Central memory CD4-positive, alpha-beta T cell (primary cell): ENCODE measurements around the gene AGL.
"Not testable (repeated sequence)": the region's sequence is repeated elsewhere in the genome, so short reads cannot be mapped to it uniquely, and the experiment has no call there.

Experiments used
- DNase-seq: peaks from one replicate; pipeline ENCODE4 v3.0.0; 2022
- total RNA-seq, 3 experiments: gene quantifications; one replicate each; lab custom pipeline; 2026; lab: John Stamatoyannopoulos, UW

AGL gene
- 60.2 to 81.5 (median 78.4) reads per million in 3 experiments for total RNA-seq

DNA sequence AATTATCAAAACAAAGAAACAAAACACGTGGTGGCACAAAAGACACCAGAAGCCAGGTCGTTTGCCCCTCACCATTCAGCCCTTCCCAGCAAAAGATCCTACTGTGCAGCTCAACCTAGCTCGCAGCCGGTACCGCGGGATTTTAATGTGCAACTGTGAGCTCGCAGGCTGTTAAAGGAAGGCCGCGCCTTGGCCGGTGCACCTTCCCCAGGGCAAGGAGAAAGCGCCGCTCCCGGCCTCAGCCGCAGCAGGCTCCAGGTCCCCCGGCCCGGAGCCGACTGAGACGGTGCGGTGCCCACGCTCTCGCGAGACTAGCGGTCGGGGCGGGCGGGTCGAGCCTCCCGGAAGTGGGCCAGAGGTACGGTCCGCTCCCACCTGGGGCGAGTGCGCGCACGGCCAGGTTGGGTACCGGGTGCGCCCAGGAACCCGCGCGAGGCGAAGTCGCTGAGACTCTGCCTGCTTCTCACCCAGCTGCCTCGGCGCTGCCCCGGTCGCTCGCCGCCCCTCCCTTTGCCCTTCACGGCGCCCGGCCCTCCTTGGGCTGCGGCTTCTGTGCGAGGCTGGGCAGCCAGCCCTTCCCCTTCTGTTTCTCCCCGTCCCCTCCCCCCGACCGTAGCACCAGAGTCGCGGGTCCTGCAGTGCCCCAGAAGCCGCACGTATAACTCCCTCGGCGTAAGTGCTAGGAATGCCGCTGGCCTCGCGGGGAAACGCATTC is at the start of gene AGL:
AGL (plus strand) TSS at position 618 of the 715 bp plus-strand sequence. CDS start 682 bp downstream, outside the sequence.
- DNase-seq, result peak; percentile 85

DNA sequence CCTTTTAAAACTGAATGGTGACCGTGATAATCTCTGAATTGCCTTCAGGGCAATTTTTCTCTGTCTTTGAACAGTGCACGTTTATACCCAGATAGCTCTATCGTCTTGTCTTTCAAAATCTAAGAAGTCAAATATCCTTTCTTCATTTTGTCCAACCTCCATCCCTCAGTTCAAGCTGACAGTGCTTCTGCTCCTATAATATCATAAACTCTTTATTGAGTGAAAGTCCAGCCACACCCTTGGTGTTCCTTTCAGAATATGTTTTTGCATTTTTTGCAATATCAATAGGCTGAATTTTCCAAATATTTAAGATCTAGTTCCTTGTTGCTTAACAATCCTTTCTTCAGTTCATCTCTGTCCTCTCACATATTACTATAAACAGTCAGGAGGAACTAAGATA is 48.6 kb upstream of the AGL start:
- DNase-seq, result no peak

DNA sequence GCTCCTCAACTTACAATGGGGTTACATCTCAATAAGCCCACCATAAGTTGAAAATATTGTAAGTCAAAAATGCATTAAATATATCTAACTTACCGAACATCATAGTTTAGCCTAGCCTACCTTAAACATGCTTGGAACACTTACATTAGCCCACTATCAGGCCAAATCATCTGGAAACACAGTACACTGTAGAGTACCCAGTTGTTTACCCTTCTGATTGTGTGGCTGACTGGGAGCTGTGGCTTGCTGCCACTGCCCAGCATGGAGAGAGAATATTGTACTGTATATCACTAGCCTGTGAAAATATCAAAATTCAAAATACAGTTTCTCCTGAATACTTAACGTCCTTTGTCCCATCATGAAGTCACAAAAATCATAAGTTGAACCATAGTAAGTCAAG is 43.3 kb upstream of the AGL start:
- DNase-seq, result no peak

DNA sequence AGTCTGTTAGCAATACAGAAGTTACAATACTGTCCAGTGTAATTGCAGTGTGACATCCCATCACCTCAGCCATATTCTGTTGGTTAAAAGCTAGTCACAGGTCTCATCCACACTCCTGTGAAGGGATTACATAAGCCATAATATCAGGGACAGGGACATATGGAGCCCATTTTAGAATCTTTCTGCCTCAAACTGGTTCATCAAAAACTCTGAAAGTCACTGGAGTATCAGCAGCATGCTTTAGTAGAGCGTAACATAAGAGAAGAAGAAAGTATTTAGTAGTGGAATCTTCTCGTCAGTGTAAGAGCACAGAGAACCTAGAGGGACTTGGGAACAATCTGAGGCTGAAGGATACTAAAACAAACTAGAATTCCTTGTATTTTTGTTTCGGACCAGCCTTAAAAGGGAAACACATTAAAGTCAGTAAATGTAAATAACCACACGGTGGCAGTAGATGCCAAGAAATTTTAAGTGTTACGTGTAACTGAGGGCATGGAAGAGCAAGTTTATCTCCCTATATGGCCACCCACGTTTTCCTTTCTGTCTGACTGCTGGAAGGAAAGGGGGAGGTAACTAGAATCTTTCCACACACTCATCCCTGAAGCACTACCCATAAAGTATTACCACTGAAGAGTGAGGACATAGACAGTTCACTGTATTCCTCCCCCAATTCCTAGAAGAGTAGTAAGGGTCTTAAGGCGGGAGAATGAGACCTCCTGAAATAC is 41.6 kb upstream of the AGL start:
- peak; percentile 47 for DNase-seq

DNA sequence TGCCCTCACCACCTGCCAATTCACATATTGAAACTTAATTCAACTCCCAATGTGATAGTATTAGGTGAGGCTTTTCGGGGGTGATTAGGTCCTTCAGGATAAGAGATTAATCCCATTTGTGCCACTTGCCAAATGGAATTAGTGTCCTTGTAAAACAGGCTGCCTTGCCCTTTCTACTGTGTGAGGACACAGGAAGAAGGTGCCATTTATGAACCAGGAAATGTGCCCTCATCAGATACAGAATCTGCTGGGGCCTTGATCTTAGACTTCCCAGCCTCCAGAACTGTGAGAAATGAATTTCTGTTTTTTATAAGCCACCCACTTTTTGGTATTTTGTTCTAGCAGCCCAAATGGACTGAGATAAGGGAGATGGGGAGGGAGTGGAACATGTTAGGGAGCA is 39.1 kb upstream of the AGL start:
- no peak for DNase-seq

DNA sequence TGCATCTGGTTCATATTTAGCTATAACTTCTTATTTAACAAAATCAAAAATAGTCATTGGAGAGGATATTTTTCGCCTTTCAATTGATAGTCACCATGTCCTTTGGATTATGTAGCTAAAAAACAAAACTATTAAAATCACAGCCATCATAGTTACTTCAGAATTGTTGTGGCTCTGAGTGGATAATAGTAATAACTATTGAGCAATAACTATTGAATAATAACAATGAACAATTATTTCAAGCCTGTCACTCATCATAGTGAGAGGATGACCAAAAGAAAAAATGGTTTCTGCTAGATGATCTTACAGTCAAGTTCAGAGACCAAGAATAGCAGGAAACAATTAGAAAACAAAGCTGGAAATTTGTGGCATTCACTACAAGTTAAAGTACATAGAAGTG is 38.4 kb upstream of the AGL start:
- no peak for DNase-seq

DNA sequence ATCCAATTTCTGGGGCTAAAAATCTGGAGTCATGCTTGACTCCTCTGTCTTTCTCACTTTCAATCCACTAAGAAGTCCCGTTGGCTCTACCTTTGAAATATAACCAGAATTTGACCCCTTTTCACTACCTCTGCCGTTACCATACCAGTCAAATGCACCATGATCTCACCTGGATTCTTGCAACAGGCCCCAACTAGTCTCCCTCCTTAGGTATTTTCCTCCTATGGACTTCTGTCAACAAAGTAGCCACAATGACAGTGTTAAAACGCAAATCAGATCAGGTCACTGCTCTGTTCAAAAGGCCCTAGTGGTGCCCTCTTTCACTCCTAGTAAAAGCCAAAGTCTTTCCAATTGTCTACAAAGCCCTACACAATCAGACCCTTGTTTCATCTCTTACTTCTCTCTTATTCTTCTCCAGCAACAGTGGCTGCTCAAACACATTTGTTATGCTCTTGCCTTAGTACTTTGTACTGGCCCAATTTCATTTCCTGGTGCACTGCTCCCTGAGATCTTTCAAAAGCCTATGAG is 35.7 kb upstream of the AGL start:
- no peak for DNase-seq

DNA sequence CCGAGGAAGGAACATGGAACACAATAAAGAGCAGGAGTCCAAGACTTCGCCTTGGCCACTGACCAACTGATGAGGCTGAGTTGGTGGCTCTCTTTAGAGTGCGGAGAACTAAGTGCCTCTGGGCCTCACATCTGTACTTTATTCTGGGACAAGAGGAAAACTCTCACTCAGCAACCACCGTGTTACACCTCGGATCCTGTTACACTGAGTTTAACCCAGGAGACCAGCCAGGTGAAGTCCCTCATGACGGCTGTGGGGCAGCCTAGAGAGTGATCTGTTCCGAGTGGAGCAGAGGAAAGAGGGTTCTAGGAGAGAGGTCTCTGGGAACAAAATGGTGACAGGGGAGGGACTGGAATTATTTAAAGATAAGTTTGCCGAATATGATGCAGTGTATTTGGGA is 33.5 kb upstream of the AGL start:
- no peak for DNase-seq

DNA sequence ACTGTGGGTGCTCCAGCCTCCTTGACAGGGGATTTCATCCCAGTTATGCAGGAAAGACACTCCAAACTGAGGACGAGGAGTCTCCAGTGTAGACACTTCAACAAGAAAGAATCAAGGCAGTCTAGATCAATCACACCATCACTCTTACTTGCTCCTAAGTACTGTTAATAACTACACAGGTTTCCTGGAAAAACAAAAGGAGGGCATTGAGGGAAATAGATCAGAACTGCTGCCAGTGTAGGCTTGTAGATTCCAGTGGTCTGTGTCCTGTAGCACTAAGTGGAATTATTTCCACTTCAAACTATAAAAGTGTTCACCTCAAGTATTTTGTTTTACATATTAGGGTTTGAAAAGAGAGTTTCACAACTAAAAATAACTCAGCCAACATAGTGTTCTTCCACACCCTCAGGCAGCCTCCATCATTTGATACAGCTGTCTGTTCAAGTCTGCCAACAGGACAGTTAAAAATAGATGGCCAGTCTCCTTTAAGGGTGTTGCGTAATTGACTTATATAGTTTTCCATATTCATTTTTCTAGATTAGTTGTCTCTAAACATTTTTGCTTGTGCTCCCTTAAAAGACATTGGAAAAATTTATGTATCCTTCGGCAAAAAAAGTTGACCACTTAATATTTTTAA is 32.0 kb upstream of the AGL start:
- no peak for DNase-seq

DNA sequence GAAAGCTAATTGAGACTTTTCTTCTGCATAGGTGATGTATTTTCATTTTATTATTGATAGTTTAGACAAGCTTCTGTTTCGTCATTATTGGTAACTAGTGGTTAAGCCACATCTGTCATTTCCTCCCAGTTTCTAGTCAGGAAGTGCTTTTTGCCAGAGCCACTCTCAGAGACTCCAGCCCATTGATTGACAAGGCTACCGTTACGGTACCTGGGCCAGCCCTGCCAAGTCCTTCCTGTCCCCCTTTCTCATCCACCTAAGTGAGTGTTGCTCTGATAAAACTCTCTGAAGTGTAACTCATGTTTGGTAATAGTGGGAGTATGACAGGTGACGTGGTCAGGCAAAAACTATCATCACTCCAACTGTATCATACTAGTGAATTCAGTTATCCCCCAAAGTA is 29.6 kb upstream of the AGL start:
- DNase-seq, result peak; percentile 37

DNA sequence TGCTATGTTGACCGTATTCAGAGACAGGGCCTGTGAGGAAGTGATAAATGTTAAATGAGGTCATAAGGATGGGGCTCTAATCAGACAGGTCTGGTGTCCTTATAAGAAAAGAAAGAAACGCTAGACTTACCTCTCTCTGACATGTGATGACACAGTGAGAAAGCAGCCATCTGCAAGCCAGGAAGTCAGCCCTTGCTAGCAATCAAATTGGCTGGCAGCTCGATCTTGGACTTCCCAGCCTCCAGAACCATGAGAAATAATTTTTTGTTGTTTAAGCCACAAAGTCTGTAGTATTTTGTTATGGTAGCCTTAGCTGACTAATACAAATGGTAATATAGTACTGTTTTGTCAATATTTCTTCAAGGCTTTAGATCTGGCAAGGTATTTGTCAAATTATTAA is 25.1 kb upstream of the AGL start:
- no peak for DNase-seq

DNA sequence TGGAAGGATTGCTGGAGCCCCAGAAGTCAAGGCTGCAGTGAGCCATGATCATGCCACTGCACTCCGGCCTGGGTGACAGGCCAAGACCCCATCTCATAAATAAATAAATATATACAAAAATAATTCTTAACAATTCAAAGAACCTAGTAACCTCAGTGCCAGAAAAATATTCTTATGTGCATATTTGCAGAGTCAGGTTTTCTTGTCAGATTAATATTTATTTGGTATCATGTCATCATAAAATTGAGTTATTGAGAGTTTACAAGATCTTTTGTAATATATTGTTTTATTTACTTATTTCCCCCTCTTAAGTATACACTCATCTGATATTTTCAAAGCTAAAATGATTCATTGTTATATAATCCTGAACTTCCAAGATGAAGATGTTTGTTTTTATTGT is 24.5 kb upstream of the AGL start:
- no peak for DNase-seq

DNA sequence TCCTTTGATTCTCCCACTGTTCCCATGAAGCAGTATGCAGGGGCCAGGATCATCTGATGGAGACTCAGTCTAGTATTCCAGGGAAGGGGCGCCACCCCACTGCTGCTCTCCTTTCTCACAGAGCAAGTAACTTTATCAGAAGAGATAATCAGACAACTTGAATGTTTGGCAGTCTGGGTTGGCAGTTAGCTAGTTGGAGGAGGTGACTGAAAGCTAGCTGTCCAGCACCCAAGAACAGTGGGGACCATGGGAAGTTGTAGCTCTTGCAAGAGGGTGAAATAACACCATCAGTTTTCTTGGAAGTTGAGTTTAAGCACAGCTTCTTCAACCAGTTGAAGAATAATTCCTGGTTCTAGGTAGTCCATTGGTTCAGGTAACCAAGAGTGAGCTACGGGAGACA is 22.2 kb upstream of the AGL start:
- DNase-seq, result no peak

DNA sequence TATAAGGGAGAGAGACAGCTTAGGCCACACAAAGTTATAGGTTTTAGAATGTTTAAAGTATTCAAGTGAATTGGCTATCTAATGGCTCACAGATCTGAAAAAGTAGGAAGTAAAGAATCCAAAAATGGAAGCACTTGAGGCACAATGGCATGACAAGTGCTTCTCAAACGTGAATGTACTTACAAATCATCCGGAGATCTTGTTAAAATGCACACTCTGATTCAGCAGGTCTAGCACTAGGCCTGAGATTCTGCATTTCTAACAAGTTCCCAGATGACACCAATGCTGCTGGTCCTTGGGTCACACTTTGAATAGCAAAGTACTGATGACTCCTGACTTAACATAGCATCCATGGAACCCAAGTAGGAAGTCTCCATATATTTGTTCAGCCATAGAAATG is 20.9 kb upstream of the AGL start:
- no peak for DNase-seq

DNA sequence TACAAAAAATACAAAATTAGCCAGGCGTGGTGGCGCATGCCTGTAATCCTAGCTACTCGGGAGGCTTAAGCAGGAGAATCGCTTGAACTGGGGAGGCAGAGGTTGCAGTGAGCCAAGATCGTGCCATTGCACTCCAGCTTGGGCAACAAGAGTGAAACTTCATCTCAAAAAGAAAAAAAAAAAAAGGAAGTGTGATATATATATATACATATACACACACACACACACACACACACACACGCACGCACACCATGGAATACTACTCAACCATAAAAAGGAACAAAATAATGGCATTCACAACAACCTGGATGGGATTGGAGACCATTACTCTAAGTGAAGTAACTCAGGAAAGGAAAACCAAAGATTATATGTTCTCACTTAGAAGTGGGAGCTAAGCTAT is 16.2 kb upstream of the AGL start:
- DNase-seq, result not testable (repeated sequence)

DNA sequence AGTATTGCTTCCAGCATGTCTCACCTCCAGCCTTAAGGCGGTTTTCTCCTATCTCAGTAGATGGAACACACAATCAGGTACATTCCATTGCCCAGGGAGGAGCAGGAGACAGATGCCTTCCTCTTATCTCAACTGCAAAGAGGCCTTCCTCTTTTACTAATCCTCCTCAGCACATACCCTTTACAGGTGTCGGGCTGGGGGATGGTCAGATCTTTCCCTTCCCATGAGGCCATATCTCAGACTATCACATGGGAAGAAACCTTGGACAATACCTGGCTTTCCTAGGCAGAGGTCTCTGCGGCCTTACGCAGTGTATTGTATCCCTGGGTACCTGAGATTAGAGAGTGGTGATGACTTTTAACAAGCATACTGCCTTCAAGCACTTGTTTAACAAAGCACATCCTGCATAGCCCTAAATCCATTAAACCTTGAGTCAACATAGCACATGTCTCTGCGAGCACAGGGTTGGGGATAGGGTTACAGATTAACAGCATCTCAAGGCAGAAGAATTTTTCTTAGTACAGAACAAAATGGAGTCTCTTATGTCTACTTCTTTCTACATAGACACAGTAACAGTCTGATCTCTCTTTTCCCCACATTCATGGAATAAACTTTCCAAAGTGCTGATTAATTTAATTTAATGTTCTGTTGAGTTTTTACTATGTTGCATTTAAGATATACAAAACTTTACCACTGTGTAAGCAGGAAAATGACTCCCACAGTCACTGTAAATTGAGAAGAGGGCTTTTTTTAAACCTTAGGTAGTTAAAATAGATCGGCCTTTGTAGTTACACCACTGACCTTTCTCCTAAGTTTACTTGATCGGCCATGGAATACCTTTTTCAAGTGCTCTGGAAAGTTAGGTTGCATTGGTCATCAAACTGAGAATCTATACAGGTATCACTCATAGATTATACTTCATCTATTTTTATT is 13.7 kb upstream of the AGL start:
- DNase-seq, result not testable (repeated sequence)

DNA sequence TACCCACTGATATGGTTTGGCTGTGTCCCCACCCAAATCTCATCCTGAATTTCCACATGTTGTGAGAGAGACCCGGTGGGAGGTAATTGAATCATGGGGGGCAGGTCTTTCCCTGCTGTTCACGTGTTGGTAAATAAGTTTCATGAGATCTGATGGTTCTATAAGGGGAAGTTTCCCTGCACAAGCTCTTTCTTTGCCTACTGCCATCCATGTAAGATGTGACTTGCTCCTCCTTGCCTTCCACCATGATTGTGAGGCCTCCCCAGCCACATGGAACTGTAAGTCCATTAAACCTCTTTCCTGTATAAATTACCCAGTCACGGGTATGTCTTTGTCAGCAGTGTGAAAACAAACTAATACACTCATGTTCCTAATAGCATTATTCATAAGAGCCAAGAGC is 9.8 kb upstream of the AGL start:
- DNase-seq, result not testable (repeated sequence)

DNA sequence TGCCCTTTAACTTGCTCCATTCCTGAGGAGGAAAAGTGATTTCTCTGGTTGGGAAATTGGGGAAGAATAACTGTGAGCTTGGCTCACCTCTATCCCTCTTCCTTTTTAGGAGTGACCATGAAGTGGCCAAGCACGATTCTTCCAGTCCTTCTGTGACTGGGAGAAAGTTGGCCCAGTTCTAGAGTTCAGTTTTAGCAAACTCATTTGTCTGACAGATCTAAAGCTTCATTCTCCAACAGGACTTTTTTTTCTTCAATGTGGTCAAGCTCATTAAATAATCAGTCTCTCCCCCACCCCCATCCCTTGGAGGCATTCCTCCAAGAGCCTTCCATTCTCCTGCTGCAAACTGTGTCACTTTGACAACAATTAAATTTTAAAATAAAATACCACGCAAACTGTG is 6.4 kb upstream of the AGL start:
- no peak for DNase-seq

DNA sequence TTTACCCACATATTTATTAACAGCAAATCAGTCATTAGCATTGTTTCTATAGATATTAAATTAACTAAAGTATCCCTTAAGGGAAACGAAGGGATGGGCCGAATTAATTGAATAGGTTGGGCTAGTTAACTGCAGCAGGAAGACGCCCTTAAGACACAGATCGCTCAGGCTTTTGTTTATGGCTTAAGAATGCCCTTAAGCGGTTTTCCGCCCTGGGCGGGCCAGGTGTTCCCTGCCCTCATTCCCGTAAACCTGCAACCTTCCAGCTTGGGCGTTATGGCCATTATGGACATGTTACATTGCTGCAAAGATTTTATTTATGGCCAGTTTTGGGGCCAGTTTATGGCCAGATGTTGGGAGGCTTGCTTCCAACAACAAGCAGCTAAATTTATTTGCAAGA is 5.0 kb upstream of the AGL start:
- not testable (repeated sequence) for DNase-seq

DNA sequence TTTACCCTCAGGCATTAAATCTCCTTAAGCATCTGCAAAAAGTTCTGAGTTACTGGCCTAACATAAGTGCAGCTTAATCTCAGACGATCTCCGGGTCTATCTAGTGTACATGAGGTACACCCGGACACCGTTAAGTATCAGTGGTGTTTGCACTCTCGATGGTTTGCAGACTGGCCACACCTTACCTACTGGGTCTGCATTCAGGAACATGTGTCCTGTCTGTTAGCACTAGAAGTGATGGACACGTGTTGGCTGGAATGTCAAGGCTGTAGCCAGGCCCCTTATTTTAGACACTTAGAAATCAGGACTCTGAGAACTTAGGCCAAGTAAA is 783 bp upstream of the AGL start:
- no peak for DNase-seq

DNA sequence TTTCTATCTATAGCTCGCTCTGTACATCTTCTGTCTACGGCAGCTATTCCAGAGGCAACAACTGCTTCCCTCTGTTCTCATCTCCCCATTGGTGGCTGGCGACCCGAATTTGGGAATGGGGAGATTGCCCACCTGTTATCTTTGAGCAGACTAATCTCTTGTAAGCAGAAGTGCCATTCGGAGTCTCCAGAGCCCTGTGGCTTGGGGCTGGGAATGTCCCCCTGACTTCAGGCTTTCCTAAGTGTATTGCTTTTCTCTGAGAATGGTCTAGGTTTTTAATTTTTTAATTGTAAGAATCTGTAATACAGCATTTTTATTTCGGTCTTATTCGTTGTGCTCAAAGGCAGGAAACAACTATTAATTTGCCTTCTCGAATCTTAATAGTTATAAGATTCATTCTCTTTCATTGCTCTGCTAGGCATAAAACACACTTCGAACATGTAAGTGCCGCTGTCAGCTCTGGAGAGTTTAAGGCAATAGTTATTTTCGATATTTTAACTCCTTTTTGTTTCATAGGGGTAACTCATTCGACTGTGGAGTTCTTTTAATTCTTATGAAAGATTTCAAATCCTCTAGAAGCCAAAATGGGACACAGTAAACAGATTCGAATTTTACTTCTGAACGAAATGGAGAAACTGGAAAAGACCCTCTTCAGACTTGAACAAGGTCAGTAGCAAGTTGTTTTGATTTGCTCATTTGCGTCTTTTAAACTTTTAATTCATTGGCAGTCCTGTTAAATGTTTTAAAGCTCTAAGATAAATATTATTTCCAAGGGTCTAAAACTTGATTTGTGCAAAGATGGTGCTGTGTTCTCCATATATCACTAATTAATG is 514 bp downstream of the AGL start:
- DNase-seq, result no peak
